Breast epithelium (tissue), 3 donors: ENCODE results near the gene MMP23B.

Source experiments
- CTCF ChIP-seq, 3 donors: fragments of 450-650 bp; IDR thresholded peaks; one replicate each; pipeline ENCODE4 v1.5.1; 2016 to 2017; ENCODE audit warnings: antibody characterized with exemption in 3 of 3, mild to moderate bottlenecking in 3 of 3, moderate library complexity in 3 of 3
- POLR2A ChIP-seq: fragments of 450-650 bp; IDR thresholded peaks from one replicate; pipeline ENCODE4 v1.6.1; 2016; ENCODE audit warnings: antibody characterized with exemption, mild to moderate bottlenecking, moderate library complexity

GRCh38 chr1:1664941-1665814 is 33.2 kb downstream of the MMP23B start:
- no peak for TF ChIP-seq CTCF (IDR thresholded peaks at IDR 0.05)
- TF ChIP-seq POLR2A = no peak
